Measurements from ENCODE around the gene MLST8. TPM values are rescaled to one million over a fixed set of nuclear protein-coding genes. Genes with fewer than 3 reads are reported as not detected.

MLST8 gene
- total and polyA plus RNA-seq, 2 donors (not counting 1 experiment from before 2014, with no cell fraction given), result 36.1 to 112 TPM

DNA sequence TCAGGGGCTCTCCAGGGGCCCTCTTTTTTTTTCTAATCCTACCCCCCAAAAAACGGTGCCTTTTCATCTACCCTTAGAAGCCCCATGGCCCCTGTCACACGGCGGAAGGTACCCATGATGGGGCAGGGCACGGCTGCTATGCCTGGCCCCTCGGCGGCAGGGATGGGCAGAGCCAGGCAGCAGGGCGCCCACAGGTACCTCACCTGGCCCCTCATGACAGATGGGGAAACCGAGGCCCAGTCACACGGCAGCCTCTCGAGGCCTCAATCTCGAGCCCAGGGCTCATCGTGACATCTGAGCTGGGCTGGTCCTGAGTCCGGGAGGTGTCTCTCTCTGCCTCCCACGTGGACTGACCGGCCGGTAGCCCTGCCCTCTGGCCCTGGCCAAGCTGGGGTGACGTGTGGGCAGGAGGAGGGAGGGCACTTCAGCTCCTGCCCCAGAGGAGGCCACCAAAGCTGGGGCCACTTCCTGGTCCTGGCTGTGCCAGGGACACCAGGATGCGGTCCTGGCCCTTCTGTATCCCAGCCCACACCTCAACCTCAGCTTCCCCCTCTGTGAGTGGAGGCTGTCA lies 38.1 kb upstream of the MLST8 start:
- Mint-ChIP-seq H3K9me3 (ENCODE audit: insufficient read depth) (no peaks in the 10 kb centered on the region), H3K27ac (no peak overlapping the region), H3K4me3 (no peak overlapping the region), H3K4me1 (no peaks in the 10 kb centered on the region), H3K27me3 (no peaks in the 10 kb centered on the region)
- H3K4me2 ChIP-seq (replicated peaks; ENCODE audit: low read depth, low read length, poor library complexity, severe bottlenecking), result no peak overlapping the region
- peaks cover 33% of the 10 kb centered on the region for H4K20me1 ChIP-seq (ENCODE audit: control insufficient read depth, insufficient read depth, low read length, poor library complexity, severe bottlenecking)
- H3K36me3 ChIP-seq (replicated peaks in 1 of 2; ENCODE audit: control extremely low read depth in 1 of 2, control insufficient read depth in 1 of 2, extremely low read depth in 1 of 2, insufficient read depth in 2 of 2, low read length in 1 of 2), result peaks cover 0 to 26% of the 10 kb centered on the region in 2 experiments
- no peaks in the 10 kb centered on the region for H3K27me3 ChIP-seq (replicated peaks in 1 of 4; ENCODE audit: control extremely low read depth in 1 of 4, control insufficient read depth in 3 of 4, insufficient read depth in 4 of 4, low read length in 3 of 4)
- ATAC-seq (ENCODE audit: low read depth) (no peak), DNase-seq (no peak)
- no peak overlapping the region for H3K9ac ChIP-seq (ENCODE audit: low read length)
- no peak overlapping the region for H2AFZ ChIP-seq (ENCODE audit: insufficient read depth, low read depth, low read length, poor library complexity, severe bottlenecking)
- no peak overlapping the region for H3K4me3 ChIP-seq (ENCODE audit: control extremely low read depth in 1 of 5, extremely low read depth in 1 of 5, insufficient read depth in 1 of 5, low read depth in 2 of 5, low read length in 4 of 5)
- H3K4me1 ChIP-seq (ENCODE audit: control insufficient read depth in 2 of 2, insufficient read depth in 2 of 2, low read length in 2 of 2), result no peaks in the 10 kb centered on the region
- H3K27ac ChIP-seq (ENCODE audit: low read length in 2 of 2), result no peak overlapping the region
- H3K79me2 ChIP-seq (ENCODE audit: control insufficient read depth, insufficient read depth, low read length), result peaks cover 60% of the 10 kb centered on the region
- intact Hi-C loops (cut with micrococcal nuclease), result no loop called here
- ChIA-PET CTCF (interaction anchor here (1.4 kb wide), 1 partner anchor 28 kb away, joined by 3 read pairs; no protein-coding TSS in a partner anchor), POLR2A (no interaction called here)
- TF ChIP-seq EZH2 (IDR thresholded peaks at IDR 0.05; ENCODE audit: borderline replicate concordance, insufficient read depth, low read depth, low read length, poor library complexity, severe bottlenecking), result no peak
- TF ChIP-seq CTCF (IDR thresholded peaks at IDR 0.05), result no peak
- peaks cover 0 to 14% (median 0%) of the 10 kb centered on the region in 3 donors for H3K9me3 ChIP-seq (ENCODE audit: control extremely low read depth in 1 of 3, control insufficient read depth in 2 of 3, insufficient read depth in 1 of 3, low read length in 2 of 3)
- WGBS (ENCODE audit: insufficient coverage), result 98% methylated on average over 18 of the region's 18 CpGs

- 96% methylated on average over 18 of the region's 18 CpGs for WGBS (ENCODE audit: insufficient coverage)
- H3K4me1 ChIP-seq (ENCODE audit: control insufficient read depth in 2 of 2, insufficient read depth in 2 of 2, low read length in 2 of 2), result no peaks in the 10 kb centered on the region
- DNase-seq (no peak), ATAC-seq (ENCODE audit: low read depth) (no peak)
- ChIA-PET POLR2A (no interaction called here), CTCF (interaction anchor here (0.6 kb wide), 1 partner anchor 214 kb away, joined by 3 read pairs; no protein-coding TSS in a partner anchor)
- H3K4me3 ChIP-seq (ENCODE audit: control extremely low read depth in 1 of 5, extremely low read depth in 1 of 5, insufficient read depth in 1 of 5, low read depth in 2 of 5, low read length in 4 of 5), result no peak overlapping the region
- H3K9ac ChIP-seq (ENCODE audit: low read length), result no peak overlapping the region
- peaks cover 0 to 43% of the 10 kb centered on the region in 2 experiments for H3K36me3 ChIP-seq (replicated peaks in 1 of 2; ENCODE audit: control extremely low read depth in 1 of 2, control insufficient read depth in 1 of 2, extremely low read depth in 1 of 2, insufficient read depth in 2 of 2, low read length in 1 of 2)
- H4K20me1 ChIP-seq (ENCODE audit: control insufficient read depth, insufficient read depth, low read length, poor library complexity, severe bottlenecking), result peaks cover 11% of the 10 kb centered on the region
- peaks cover 0 to 6% (median 0%) of the 10 kb centered on the region in 3 donors for H3K9me3 ChIP-seq (ENCODE audit: control extremely low read depth in 1 of 3, control insufficient read depth in 2 of 3, insufficient read depth in 1 of 3, low read length in 2 of 3)
- no peak overlapping the region for H3K27ac Mint-ChIP-seq
- H3K79me2 ChIP-seq (ENCODE audit: control insufficient read depth, insufficient read depth, low read length), result peaks cover 41% of the 10 kb centered on the region
- H2AFZ ChIP-seq (ENCODE audit: insufficient read depth, low read depth, low read length, poor library complexity, severe bottlenecking), result no peak overlapping the region
- no peaks in the 10 kb centered on the region for H3K27me3 Mint-ChIP-seq
- no peak for TF ChIP-seq EZH2 (IDR thresholded peaks at IDR 0.05; ENCODE audit: borderline replicate concordance, insufficient read depth, low read depth, low read length, poor library complexity, severe bottlenecking)
- no peak for TF ChIP-seq CTCF (IDR thresholded peaks at IDR 0.05)
- H3K4me1 Mint-ChIP-seq, result no peaks in the 10 kb centered on the region
- H3K27me3 ChIP-seq (replicated peaks in 1 of 4; ENCODE audit: control extremely low read depth in 1 of 4, control insufficient read depth in 3 of 4, insufficient read depth in 4 of 4, low read length in 3 of 4), result no peaks in the 10 kb centered on the region
- H3K4me3 Mint-ChIP-seq, result no peak overlapping the region
- H3K9me3 Mint-ChIP-seq (ENCODE audit: insufficient read depth), result no peaks in the 10 kb centered on the region
- H3K27ac ChIP-seq (ENCODE audit: low read length in 2 of 2), result no peak overlapping the region
- no peak overlapping the region for H3K4me2 ChIP-seq (replicated peaks; ENCODE audit: low read depth, low read length, poor library complexity, severe bottlenecking)
- intact Hi-C loops (cut with micrococcal nuclease), result no loop called here
Observed at GRCh38 chr16:2170080-2170479, 35.2 kb upstream of the MLST8 start.

All from B cell (primary cell).